Prostate gland (tissue), 2 donors: ENCODE data around the gene PLXNB2. TPM values are rescaled to one million over a fixed set of nuclear protein-coding genes. Genes with fewer than 3 reads are reported as not detected.

Source experiments
- DNase-seq: peaks from one replicate; pipeline ENCODE4 v3.0.0-alpha.2; 2019; ENCODE audit warnings: low spot score
- H3K27ac ChIP-seq, 2 donors: fragments of 200-600 bp; sonication (generic); 2 replicates each; pipeline ENCODE4 v1.5.1; 2017 to 2019
- H3K27me3 ChIP-seq: fragments of 200-600 bp; sonication (generic); replicated peaks from 2 replicates; pipeline ENCODE4 v1.5.1; 2019; ENCODE audit not compliant: insufficient read depth
- H3K36me3 ChIP-seq, 2 donors: fragments of 200-600 bp; sonication (generic); 1 replicate in 1 of 2; 2 replicates in 1 of 2; pipeline versions ENCODE4 v1.5.1 to v1.8.1; 2017 to 2019
- H3K4me1 ChIP-seq: fragments of 200-600 bp; sonication (generic); replicated peaks from 2 replicates; pipeline ENCODE4 v1.5.1; 2019
- H3K4me3 ChIP-seq, 2 donors: fragments of 200-600 bp; sonication (generic); 2 replicates each; pipeline ENCODE4 v1.5.1; 2017 to 2019
- H3K9me3 ChIP-seq: fragments of 200-600 bp; sonication (generic); 2 replicates; pipeline ENCODE4 v1.5.1; 2017
- POLR2A ChIP-seq: fragments of 450-650 bp; IDR thresholded peaks from one replicate; pipeline ENCODE4 v1.6.1; 2016; ENCODE audit warnings: antibody characterized with exemption, mild to moderate bottlenecking
- POLR2AphosphoS5 ChIP-seq: sonication (generic); formaldehyde crosslinking; IDR thresholded peaks from one replicate; pipeline ENCODE4 v1.6.1; 2017; ENCODE audit warnings: antibody characterized with exemption
- WGBS: methylation state at CpG from one replicate; pipeline ENCODE4 v1.1.5; 2018; 5-methylcytosine and 5-hydroxymethylcytosine counted together
- intact Hi-C: fragments of 100-400 bp; cut with DNase I; formaldehyde crosslinking; loops from one replicate; pipeline ENCODE4 v1.14.2; 2022
- total RNA-seq, 2 donors: library from RNA; depleted of rRNA; stranded (reverse); fragments of >200 nt; gene quantifications; one replicate each; pipeline ENCODE4 v1.1.0, GENCODE V29; 2016
- TF ChIP-seq, protein P1 (sequence below), 4 experiments: fragments of 200-600 bp in 2 of 4; fragments of 450-650 bp in 2 of 4; sonication (generic) in 2 of 4; IDR thresholded peaks; 1 replicate in 3 of 4; 2 replicates in 1 of 4; pipeline ENCODE4 v1.5.1; 2016 to 2019; ENCODE audit warnings: antibody characterized with exemption in 4 of 4, mild to moderate bottlenecking in 2 of 4, moderate library complexity in 2 of 4

PLXNB2 gene
- total RNA-seq, 2 donors from 2014 or later, result 259 to 309 TPM

- no peak overlapping the region for H3K4me3 ChIP-seq
- 94% methylated on average over 7 of the region's 8 CpGs for WGBS
- DNase-seq, result no peak
- no peak overlapping the region for H3K27ac ChIP-seq
- no peaks in the 10 kb centered on the region for H3K27me3 ChIP-seq
- intact Hi-C loops, result no loop called here
- H3K9me3 ChIP-seq, result no peaks in the 10 kb centered on the region
- H3K36me3 ChIP-seq, result no peaks in the 10 kb centered on the region
- TF ChIP-seq, protein P1, sequence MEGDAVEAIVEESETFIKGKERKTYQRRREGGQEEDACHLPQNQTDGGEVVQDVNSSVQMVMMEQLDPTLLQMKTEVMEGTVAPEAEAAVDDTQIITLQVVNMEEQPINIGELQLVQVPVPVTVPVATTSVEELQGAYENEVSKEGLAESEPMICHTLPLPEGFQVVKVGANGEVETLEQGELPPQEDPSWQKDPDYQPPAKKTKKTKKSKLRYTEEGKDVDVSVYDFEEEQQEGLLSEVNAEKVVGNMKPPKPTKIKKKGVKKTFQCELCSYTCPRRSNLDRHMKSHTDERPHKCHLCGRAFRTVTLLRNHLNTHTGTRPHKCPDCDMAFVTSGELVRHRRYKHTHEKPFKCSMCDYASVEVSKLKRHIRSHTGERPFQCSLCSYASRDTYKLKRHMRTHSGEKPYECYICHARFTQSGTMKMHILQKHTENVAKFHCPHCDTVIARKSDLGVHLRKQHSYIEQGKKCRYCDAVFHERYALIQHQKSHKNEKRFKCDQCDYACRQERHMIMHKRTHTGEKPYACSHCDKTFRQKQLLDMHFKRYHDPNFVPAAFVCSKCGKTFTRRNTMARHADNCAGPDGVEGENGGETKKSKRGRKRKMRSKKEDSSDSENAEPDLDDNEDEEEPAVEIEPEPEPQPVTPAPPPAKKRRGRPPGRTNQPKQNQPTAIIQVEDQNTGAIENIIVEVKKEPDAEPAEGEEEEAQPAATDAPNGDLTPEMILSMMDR (IDR thresholded peaks at IDR 0.05), result no peak
- TF ChIP-seq POLR2AphosphoS5 (no peak), POLR2A (no peak)
- H3K4me1 ChIP-seq, result no peaks in the 10 kb centered on the region
Observed at GRCh38 chr22:50320116-50320515, 12.7 kb upstream of the PLXNB2 start.

GRCh38 chr22:50319503-50319951 is 12.1 kb upstream of the PLXNB2 start:
- Histone ChIP-seq H3K27ac (no peak overlapping the region), H3K27me3 (no peaks in the 10 kb centered on the region), H3K4me1 (no peaks in the 10 kb centered on the region), H3K9me3 (no peaks in the 10 kb centered on the region), H3K36me3 (no peaks in the 10 kb centered on the region), H3K4me3 (no peak overlapping the region)
- intact Hi-C loops, result no loop called here
- TF ChIP-seq POLR2AphosphoS5 (no peak), POLR2A (no peak)
- TF ChIP-seq, protein P1 (IDR thresholded peaks at IDR 0.05), result no peak
- DNase-seq, result no peak
- 91% methylated on average over 15 of the region's 15 CpGs for WGBS

DNA sequence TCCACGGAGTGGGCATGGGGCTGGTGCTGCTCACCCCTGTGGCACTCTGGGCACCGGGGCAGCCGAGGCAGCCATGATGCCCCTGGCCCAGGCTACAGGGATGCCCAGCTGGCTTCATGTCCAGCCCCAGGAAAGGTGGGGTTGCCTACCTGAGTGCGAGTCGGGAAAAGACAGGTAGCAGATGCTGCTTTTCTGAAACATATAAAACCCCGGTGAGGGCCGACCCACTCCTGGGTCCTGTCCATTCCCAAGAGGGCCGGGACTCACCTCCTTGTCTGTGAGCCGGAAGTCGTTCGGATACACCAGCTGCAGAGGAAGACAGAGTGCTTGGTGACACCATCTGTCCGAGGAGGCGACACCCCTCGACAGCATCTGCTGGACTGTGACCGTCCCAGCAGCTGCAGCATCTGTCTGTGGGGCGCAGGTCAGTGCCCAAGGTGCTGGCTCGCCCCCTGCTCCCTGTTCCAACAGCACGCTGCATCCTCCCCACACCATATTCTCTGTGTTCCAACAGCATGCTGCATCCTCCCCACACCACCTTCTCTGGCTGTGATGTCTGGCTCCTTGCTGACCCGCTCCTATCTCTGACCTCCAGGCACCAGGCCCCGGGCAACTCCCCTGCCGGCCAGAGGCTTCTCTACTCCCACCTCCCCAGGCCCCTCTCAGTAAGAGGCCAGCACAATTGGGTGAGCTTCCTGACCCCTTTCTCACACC is 11.4 kb upstream of the PLXNB2 start:
- no peak overlapping the region for H3K4me3 ChIP-seq
- no peaks in the 10 kb centered on the region for H3K27me3 ChIP-seq
- H3K27ac ChIP-seq, result no peak overlapping the region
- no peak for DNase-seq
- WGBS, result 79% methylated on average over 21 of the region's 21 CpGs
- H3K4me1 ChIP-seq, result no peaks in the 10 kb centered on the region
- TF ChIP-seq, protein P1 (IDR thresholded peaks at IDR 0.05), result no peak
- TF ChIP-seq POLR2A (no peak), POLR2AphosphoS5 (no peak)
- H3K36me3 ChIP-seq, result no peaks in the 10 kb centered on the region
- intact Hi-C loops, result no loop called here
- H3K9me3 ChIP-seq, result no peaks in the 10 kb centered on the region

DNA sequence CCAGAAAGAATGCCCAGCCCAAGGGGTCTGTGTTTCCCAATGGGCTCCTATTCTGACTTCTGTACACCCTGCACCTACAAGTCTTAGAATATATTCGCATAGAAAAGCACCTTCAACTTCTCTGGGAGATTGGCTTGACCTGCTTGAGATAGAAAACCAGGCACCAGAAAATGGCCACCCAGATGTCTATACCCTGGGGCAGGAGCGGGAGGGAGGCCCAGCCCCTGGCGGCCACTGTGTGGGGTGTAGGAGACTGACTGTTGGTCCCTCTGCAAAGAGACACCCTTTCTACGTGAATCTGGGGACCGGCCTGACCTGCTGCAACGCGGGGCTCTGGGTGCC is 10.9 kb upstream of the PLXNB2 start:
- no peaks in the 10 kb centered on the region for H3K9me3 ChIP-seq
- no peak overlapping the region for H3K27ac ChIP-seq
- 83% methylated on average over 6 of the region's 7 CpGs for WGBS
- DNase-seq, result no peak
- TF ChIP-seq, protein P1 (IDR thresholded peaks at IDR 0.05), result no peak
- no peak for TF ChIP-seq POLR2AphosphoS5
- TF ChIP-seq POLR2A, result no peak
- H3K4me3 ChIP-seq, result no peak overlapping the region
- H3K27me3 ChIP-seq, result no peaks in the 10 kb centered on the region
- H3K4me1 ChIP-seq, result no peaks in the 10 kb centered on the region
- intact Hi-C loops, result no loop called here
- no peaks in the 10 kb centered on the region for H3K36me3 ChIP-seq

- Histone ChIP-seq H3K27ac (no peak overlapping the region), H3K4me3 (no peak overlapping the region), H3K9me3 (no peaks in the 10 kb centered on the region), H3K4me1 (no peaks in the 10 kb centered on the region), H3K36me3 (no peaks in the 10 kb centered on the region), H3K27me3 (no peaks in the 10 kb centered on the region)
- WGBS, result 90% methylated on average over 4 of the region's 7 CpGs
- no peak for DNase-seq
- TF ChIP-seq POLR2A, result no peak
- TF ChIP-seq, protein P1 (IDR thresholded peaks at IDR 0.05), result no peak
- TF ChIP-seq POLR2AphosphoS5, result no peak
- intact Hi-C loops, result no loop called here
Observed at GRCh38 chr22:50317674-50318073, 10.2 kb upstream of the PLXNB2 start.
